Measurements from ENCODE around the gene ARFGAP3.

The ARFGAP3 gene

GRCh38 chr22:42883970-42884369, 26.9 kb upstream of the ARFGAP3 start:
- no peak for DNase-seq

DNA sequence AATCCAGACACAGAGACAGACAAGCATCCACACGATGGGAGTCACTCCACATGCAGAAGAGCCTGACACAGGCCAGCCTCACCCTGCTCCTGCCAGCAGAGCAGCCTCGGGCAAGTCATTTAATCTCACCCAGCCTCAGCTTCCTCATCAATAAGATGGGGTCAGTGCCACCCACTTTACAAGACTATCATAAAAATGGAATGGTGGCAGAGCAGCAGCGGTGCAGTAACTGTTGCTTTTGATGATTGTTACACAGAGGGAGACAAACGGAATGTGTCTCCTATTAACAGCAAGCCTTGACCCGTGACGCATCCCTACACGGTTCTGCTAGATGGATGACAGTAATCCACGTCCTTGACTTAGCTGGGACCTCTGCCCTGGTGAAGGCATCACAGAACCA, 26.0 kb upstream of the ARFGAP3 start:
- no peak for DNase-seq

- DNase-seq, result no peak
Observed at GRCh38 chr22:42881982-42882656, 25.0 kb upstream of the ARFGAP3 start.

DNA sequence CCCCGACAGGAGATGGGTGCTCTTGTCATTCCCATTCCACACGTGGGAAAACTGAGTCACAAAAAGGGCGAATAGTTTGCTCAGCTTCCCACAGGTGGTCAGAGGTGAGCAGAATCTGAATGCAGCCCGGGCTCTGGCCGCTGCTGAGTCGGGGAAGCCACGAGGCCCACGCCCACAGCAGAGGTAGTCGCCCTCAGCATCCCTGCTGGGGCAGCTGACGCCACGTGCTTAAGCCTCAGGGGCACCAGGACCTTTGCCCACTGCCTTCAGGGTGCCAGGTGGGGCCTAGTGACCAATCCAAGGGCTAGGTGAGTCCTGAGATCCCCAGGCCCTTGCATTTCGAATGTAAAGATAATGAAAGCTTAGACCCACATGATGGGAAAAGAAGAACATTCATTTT, 24.2 kb upstream of the ARFGAP3 start:
- no peak for DNase-seq

- DNase-seq, result no peak
Observed at GRCh38 chr22:42880815-42881214, 23.7 kb upstream of the ARFGAP3 start.

GRCh38 chr22:42879371-42880021, 22.4 kb upstream of the ARFGAP3 start:
- no peak for DNase-seq

DNA sequence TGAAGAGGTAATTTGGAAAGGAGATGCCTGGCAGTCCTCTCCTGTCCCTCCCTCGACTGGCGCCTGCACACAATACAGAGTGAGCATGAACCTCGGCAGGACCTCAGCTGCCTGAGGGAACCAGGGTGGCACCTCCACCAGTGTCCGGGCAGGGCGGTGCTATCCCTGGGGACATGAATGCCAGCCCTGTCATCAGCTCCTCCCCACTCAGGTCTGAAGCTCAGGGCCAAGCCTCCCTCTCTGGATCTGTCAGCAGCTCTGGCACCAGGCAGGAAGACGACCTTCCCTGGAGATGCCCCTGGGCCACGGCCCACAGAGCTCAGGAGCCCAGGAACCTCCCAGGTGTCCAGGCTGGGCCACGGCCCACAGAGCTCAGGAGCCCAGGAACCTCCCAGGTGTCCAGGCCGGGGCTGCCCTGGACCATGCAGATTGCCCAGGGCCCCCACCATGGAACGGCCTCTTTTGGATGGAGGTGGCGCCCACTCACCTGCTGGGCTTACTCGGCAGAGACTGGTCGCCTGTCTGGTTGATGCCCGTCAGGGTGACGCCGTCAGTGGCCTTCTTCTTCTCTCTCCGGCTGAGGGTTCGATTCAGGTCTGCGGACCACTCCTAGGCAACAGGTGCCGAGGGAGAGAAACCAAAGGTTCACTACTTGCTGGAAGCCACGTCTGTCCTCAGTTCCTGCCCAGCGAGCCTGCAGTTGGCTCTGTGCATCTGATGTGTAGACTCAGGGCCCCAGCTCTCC, 21.7 kb upstream of the ARFGAP3 start:
- DNase-seq, result no peak

GRCh38 chr22:42877597-42878340, 20.7 kb upstream of the ARFGAP3 start:
- DNase-seq, result no peak

- DNase-seq, result no peak
Observed at GRCh38 chr22:42877158-42877557, 20.1 kb upstream of the ARFGAP3 start.

GRCh38 chr22:42876041-42876440, 19.0 kb upstream of the ARFGAP3 start:
- DNase-seq, result no peak

DNA sequence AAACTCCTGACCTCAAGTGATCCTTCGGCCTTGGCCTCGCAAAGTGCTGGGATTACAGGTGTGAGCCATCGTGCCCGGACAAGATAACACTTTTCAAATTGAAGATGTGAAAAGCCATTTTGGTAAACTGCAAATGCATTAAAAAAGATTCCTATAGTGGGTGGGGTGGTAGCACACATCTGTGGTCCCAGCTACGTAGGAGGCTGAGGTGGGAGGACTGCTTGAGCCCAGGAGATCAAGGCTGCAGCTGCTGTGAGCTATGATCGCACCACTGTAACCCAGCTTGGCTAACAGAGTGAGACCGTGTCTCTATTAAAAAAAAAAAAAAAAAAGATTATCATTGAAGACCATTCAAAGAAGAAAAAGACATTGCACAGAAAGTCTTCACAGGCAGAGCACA, 16.9 kb upstream of the ARFGAP3 start:
- DNase-seq, result no peak

- DNase-seq, result no peak
Observed at GRCh38 chr22:42873356-42873755, 16.3 kb upstream of the ARFGAP3 start.

DNA sequence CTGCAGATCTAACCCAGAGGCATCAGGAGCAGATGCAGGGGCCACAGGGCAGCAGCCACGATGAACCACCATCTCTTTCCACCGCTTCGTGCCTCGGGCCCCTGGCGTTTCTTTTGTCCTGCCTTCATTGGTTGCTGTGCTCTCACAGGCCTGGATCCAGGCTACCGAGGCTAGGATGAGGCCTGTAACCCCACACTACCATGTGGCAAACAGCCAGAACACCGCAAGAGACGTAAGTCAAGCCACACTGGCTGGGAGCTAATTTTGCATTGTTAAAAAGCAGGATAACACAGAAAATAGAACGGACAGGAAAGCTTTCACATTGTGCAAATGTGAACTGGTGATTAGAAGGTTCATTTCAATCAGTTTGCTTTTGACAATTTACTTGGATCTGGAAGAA, 15.7 kb upstream of the ARFGAP3 start:
- DNase-seq, result no peak

GRCh38 chr22:42871146-42872050, 14.3 kb upstream of the ARFGAP3 start:
- no peak for DNase-seq

DNA sequence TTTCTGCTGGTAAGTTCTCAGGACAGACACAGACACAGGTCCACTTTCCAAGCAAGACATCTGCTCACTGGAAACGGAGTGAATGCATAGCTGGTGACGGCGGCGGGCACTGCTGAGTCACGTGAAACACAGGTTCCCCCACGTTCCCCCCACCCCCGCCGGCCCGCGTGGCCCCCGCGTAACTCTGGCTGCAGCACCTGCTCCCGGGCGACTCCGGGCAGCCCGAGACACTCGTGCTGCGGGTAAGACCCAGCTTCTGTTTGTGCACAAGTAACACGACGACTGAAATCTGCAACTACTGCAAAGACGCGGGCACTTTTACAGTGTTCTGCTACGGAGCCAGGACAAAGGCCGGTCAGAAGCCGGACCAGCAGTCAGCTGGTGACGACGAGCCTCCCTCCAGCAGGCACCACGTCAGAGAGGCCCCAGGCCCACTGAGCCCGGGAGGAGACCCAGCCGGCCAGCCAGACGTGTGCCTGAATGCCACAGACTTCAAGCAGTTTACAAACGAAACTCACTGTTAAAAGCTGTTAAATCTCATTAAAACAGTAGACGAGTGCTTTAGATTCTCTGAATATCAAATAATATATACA, 12.9 kb upstream of the ARFGAP3 start:
- no peak for DNase-seq

DNA sequence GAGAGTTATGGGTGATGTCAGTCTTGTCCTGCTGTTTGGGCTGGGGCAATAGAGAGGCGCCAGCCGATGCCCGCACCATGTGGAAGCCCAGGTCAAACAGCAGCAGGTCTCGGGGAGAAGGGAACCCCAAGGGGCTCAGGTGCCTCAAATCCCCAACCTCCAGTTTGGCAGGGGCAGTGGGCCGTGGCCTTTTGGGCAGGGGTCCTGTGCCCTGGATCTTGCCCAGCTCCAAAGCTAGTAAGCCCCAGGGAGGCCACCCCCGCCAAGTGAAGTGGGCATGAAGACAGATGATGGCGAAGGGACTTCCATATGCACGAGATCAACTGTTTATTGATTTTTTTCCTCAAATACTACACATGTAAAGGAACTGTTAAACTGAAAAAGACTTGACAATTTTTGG, 12.4 kb upstream of the ARFGAP3 start:
- DNase-seq, result no peak

DNA sequence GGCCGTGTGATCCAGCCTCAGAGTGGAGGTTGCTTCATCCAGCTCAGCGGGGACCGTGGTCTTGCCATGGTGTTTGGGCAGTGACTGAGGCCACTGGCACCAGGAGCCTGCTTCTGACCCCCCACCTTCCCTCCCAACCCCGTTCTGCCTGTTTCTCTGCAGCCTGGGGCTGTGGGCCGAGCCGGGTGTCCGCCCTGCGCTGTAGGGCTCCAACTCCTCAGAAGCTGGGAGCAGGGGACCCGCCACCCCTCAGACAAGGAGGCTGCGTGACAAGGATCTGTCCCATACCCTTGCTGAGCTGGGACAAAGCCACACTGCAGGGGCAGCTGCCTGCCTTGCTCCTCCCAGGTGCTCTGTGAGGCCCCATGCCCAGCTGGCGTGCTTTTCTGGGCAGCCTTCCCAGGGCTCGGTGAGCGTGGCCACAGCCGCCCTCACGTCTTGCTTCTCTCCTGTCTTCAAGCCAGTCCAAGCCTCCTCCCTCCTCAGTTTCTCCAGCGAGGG, 11.7 kb upstream of the ARFGAP3 start:
- DNase-seq, result no peak

DNA sequence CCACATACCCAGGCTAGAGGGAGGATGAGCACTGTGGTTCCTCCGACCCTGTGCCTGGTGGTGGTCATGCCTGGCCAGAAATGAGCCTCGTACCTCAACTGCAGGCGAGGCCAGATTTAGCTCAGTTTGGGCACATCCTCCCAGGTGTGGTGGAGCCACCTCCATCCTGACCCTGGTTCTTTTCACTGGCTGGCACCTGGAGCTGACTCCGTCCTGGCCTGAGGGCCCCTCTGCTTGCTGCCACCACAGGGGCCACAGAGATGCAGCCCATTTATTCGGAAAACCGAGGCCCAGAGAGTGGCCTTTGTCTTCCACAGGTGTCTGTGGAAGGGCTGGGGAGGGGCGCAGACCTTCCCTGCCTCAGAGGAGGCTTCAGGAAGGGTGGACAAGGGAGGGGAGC, 9.0 kb upstream of the ARFGAP3 start:
- no peak for DNase-seq

DNA sequence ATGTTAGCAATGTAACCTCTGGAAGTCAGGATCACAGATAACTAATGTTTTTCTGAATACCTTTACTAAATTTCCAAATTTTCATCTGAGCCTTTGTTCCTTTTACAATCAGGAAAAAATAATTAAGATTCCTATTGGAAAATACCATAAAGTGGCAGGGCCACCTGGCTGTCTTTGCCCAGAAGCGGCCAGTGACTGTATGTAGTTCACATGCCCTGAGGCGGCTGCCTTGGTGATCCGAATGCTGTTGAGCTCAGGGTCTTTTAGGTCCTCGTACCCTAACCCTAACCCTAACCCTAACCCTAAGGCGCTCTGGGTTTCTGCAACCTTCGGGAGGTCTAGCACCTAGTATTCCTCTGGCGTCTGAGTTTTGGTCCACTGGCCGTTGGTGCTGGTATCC, 8.5 kb upstream of the ARFGAP3 start:
- no peak for DNase-seq

DNA sequence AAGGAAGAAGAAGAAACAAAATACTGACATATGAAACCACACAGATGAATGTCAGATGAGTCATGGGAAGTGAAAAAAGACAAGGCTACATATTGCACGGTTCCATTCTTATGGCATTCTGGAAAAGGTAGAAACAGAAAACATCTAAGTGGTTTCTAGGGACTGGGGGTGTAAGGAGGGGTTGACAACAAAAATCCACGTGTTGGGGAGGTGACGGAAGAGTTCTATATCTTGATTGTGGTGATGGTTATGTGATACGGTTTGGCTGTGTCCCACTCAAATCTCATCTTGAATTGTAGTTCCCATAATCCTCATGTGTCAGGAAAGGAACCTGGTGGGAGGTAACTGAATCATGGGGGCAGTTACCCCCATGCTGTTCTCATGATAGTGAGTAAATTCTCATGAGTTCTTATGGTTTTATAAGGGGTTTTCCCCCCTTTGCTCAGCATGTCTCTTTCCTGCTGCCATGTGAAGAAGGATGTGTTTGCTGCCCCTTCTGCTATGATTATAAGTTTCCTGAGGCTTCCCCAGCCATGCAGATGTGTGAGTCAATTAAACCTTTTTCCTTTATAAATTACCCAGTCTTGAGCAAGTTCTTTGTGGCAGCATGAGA, 6.4 kb upstream of the ARFGAP3 start:
- DNase-seq, result peak; percentile 68

DNA sequence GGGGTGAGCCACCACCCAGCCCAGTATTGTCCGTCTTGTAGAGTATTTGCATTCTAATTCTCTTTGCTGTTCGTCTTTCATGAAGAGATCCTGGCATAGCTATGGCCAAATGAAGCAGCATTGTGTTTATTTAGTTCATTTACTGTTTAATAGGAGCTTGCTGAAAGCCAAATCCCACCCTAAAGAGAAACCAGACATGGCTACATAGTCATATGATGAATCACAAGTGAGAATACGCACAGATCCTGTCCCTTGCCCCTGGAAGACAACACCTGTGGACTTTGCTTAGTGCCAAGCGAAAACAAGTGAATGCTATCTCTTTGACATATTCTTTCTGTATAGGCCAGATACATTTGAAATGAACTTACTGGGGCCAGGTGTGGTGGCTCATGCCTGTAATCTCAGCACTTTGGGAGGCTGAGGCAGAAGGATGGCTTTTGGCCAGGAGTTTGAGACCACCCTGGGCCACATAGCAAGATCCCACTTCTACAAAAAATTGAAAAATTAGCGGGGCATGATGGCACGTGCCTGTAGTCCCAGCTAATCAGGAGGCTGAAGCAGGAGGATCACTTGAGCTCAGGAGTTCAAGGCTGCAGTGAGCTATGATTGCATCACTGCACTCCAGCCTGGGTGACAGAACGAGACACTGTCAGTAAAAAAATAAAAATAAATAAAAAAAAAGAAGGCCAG, 5.1 kb upstream of the ARFGAP3 start:
- DNase-seq, result no peak
